Panc1 (cell line): ENCODE data around the gene CA12.

Source experiments
- CTCF ChIP-seq: fragments of 450-650 bp; IDR thresholded peaks from 2 replicates; pipeline ENCODE4 v1.5.1; 2017; ENCODE audit warnings: mild to moderate bottlenecking
- POLR2AphosphoS5 ChIP-seq: IDR thresholded peaks from 2 replicates; pipeline ENCODE4 v1.6.1; 2012; ENCODE audit warnings: mild to moderate bottlenecking, low read depth, low read length, moderate library complexity
- SIN3A ChIP-seq: IDR thresholded peaks from 2 replicates; pipeline ENCODE4 v1.6.1; 2012; ENCODE audit warnings: low read depth, mild to moderate bottlenecking, low read length, moderate library complexity, borderline replicate concordance; ENCODE audit not compliant: insufficient read depth
- TCF7L2 ChIP-seq: IDR thresholded peaks from 2 replicates; pipeline ENCODE4 v1.6.1; 2011; ENCODE audit warnings: mild to moderate bottlenecking, low read depth, low read length, inconsistent platforms
- TF ChIP-seq, protein P1 (sequence below), 2 experiments: IDR thresholded peaks; 2 replicates each; pipeline ENCODE4 v1.6.1; 2011 to 2012; ENCODE audit warnings: low read depth in 2 of 2, control low read depth in 1 of 2, low read length in 1 of 2, mild to moderate bottlenecking in 1 of 2, moderate library complexity in 1 of 2; ENCODE audit not compliant: insufficient read depth in 1 of 2

GRCh38 chr15:63288778-63289378 is 92.8 kb downstream of the CA12 start:
- TF ChIP-seq POLR2AphosphoS5 (no peak), CTCF (peak; percentile 72; the same call in 1 of the 2 replicates), SIN3A (no peak), TCF7L2 (no peak)
- TF ChIP-seq, protein P1, sequence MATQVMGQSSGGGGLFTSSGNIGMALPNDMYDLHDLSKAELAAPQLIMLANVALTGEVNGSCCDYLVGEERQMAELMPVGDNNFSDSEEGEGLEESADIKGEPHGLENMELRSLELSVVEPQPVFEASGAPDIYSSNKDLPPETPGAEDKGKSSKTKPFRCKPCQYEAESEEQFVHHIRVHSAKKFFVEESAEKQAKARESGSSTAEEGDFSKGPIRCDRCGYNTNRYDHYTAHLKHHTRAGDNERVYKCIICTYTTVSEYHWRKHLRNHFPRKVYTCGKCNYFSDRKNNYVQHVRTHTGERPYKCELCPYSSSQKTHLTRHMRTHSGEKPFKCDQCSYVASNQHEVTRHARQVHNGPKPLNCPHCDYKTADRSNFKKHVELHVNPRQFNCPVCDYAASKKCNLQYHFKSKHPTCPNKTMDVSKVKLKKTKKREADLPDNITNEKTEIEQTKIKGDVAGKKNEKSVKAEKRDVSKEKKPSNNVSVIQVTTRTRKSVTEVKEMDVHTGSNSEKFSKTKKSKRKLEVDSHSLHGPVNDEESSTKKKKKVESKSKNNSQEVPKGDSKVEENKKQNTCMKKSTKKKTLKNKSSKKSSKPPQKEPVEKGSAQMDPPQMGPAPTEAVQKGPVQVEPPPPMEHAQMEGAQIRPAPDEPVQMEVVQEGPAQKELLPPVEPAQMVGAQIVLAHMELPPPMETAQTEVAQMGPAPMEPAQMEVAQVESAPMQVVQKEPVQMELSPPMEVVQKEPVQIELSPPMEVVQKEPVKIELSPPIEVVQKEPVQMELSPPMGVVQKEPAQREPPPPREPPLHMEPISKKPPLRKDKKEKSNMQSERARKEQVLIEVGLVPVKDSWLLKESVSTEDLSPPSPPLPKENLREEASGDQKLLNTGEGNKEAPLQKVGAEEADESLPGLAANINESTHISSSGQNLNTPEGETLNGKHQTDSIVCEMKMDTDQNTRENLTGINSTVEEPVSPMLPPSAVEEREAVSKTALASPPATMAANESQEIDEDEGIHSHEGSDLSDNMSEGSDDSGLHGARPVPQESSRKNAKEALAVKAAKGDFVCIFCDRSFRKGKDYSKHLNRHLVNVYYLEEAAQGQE (IDR thresholded peaks at IDR 0.05; ENCODE audit: insufficient read depth in 1 of 2, low read depth in 2 of 2, low read length in 1 of 2) = no peak
